Measurements from ENCODE around the gene PIM3.

The PIM3 gene

GRCh38 chr22:50001388-50002231, 41.0 kb downstream of the PIM3 start:
- 84% methylated on average over 15 to 16 of the region's 16 CpGs for WGBS, 2 experiments (ENCODE audit: insufficient coverage in 2 of 2)
- Histone ChIP-seq H3K4me1 (ENCODE audit: control insufficient read depth, insufficient read depth, low read length, poor library complexity, severe bottlenecking) (no peaks in the 10 kb centered on the region), H3K27ac (ENCODE audit: low read depth, low read length, severe bottlenecking) (no peak overlapping the region), H3K36me3 (ENCODE audit: control insufficient read depth, insufficient read depth, low read length) (no peaks in the 10 kb centered on the region), H3K4me3 (ENCODE audit: extremely low read depth, insufficient read depth, low read length, poor library complexity, severe bottlenecking) (no peak overlapping the region), H3K9me3 (ENCODE audit: control insufficient read depth, low read length) (no peaks in the 10 kb centered on the region)

DNA sequence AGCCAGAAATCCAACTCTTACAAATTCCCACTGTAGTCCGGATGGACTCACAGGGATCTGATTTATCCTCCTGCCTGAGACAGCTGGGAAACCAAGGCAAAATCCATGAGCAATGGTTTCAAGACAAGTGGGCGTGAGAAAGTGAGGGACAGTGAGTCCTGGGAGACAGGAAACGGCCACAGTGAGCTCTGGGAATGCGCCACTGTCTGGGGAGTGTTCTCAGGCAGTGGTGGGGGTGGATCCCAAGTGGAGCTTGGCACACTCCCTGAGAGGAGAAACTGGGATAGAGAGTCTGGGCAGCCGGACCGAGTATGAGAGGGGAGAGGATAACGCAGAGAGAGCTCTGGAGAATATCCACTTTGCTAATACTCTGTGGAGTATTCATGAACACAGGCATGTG, 42.2 kb downstream of the PIM3 start:
- Histone ChIP-seq H3K9me3 (ENCODE audit: control insufficient read depth, low read length) (no peaks in the 10 kb centered on the region), H3K36me3 (ENCODE audit: control insufficient read depth, insufficient read depth, low read length) (no peaks in the 10 kb centered on the region), H3K4me1 (ENCODE audit: control insufficient read depth, insufficient read depth, low read length, poor library complexity, severe bottlenecking) (no peaks in the 10 kb centered on the region), H3K4me3 (ENCODE audit: extremely low read depth, insufficient read depth, low read length, poor library complexity, severe bottlenecking) (no peak overlapping the region), H3K27ac (ENCODE audit: low read depth, low read length, severe bottlenecking) (no peak overlapping the region)
- 74 to 76% methylated on average over 7 of the region's 7 CpGs for WGBS, 2 experiments (ENCODE audit: insufficient coverage in 2 of 2)

- WGBS, 2 experiments (ENCODE audit: insufficient coverage in 2 of 2), result 67 to 71% methylated on average over 3 to 4 of the region's 4 CpGs
- Histone ChIP-seq H3K27ac (ENCODE audit: low read depth, low read length, severe bottlenecking) (no peak overlapping the region), H3K4me3 (ENCODE audit: extremely low read depth, insufficient read depth, low read length, poor library complexity, severe bottlenecking) (no peak overlapping the region), H3K36me3 (ENCODE audit: control insufficient read depth, insufficient read depth, low read length) (no peaks in the 10 kb centered on the region), H3K9me3 (ENCODE audit: control insufficient read depth, low read length) (no peaks in the 10 kb centered on the region), H3K4me1 (ENCODE audit: control insufficient read depth, insufficient read depth, low read length, poor library complexity, severe bottlenecking) (no peaks in the 10 kb centered on the region)
Measured at GRCh38 chr22:50004918-50005317, 44.3 kb downstream of the PIM3 start.

DNA sequence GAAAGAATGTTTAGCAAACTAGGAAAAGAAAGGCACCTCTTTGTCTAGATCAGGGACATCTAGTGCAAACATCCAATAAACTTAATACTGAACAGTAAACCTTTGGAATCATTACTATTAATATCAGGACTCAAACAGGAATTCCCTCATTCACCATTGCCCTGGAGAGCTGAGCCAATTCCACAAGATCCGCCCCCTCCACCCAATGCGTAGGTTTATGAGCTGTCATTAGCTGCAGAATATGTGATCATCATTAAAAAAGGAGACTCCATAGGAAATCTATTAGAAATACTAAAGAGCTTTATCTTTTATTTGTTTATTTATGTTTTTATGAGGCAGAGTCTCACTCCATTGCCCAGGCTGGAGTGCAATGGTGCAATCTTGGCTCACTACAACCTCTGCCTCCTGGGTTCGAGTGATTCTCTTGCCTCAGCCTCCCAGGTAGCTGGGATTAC, 46.5 kb downstream of the PIM3 start:
- Histone ChIP-seq H3K36me3 (ENCODE audit: control insufficient read depth, insufficient read depth, low read length) (no peaks in the 10 kb centered on the region), H3K9me3 (ENCODE audit: control insufficient read depth, low read length) (no peaks in the 10 kb centered on the region), H3K4me1 (ENCODE audit: control insufficient read depth, insufficient read depth, low read length, poor library complexity, severe bottlenecking) (peaks cover 5% of the 10 kb centered on the region), H3K4me3 (ENCODE audit: extremely low read depth, insufficient read depth, low read length, poor library complexity, severe bottlenecking) (no peak overlapping the region), H3K27ac (ENCODE audit: low read depth, low read length, severe bottlenecking) (no peak overlapping the region)
- 87% methylated on average over 3 of the region's 3 CpGs; no CpG with 5 or more reads in 1 of the 2 experiments for WGBS, 2 experiments (ENCODE audit: insufficient coverage in 2 of 2)

GRCh38 chr22:50008151-50009040, 47.8 kb downstream of the PIM3 start:
- Histone ChIP-seq H3K36me3 (ENCODE audit: control insufficient read depth, insufficient read depth, low read length) (no peaks in the 10 kb centered on the region), H3K4me3 (ENCODE audit: extremely low read depth, insufficient read depth, low read length, poor library complexity, severe bottlenecking) (no peak overlapping the region), H3K9me3 (ENCODE audit: control insufficient read depth, low read length) (no peaks in the 10 kb centered on the region), H3K4me1 (ENCODE audit: control insufficient read depth, insufficient read depth, low read length, poor library complexity, severe bottlenecking) (peaks cover 9% of the 10 kb centered on the region), H3K27ac (ENCODE audit: low read depth, low read length, severe bottlenecking) (no peak overlapping the region)
- 82 to 84% methylated on average over 18 to 20 of the region's 24 CpGs for WGBS, 2 experiments (ENCODE audit: insufficient coverage in 2 of 2)

GRCh38 chr22:50009251-50009650, 48.7 kb downstream of the PIM3 start:
- 88 to 96% methylated on average over 9 to 10 of the region's 16 CpGs for WGBS, 2 experiments (ENCODE audit: insufficient coverage in 2 of 2)
- Histone ChIP-seq H3K4me1 (ENCODE audit: control insufficient read depth, insufficient read depth, low read length, poor library complexity, severe bottlenecking) (peaks cover 9% of the 10 kb centered on the region), H3K36me3 (ENCODE audit: control insufficient read depth, insufficient read depth, low read length) (no peaks in the 10 kb centered on the region), H3K27ac (ENCODE audit: low read depth, low read length, severe bottlenecking) (no peak overlapping the region), H3K9me3 (ENCODE audit: control insufficient read depth, low read length) (no peaks in the 10 kb centered on the region), H3K4me3 (ENCODE audit: extremely low read depth, insufficient read depth, low read length, poor library complexity, severe bottlenecking) (no peak overlapping the region)

- no peaks in the 10 kb centered on the region for H3K9me3 ChIP-seq (ENCODE audit: control insufficient read depth, low read length)
- peaks cover 9% of the 10 kb centered on the region for H3K4me1 ChIP-seq (ENCODE audit: control insufficient read depth, insufficient read depth, low read length, poor library complexity, severe bottlenecking)
- 81 to 84% methylated on average over 34 to 42 of the region's 46 CpGs for WGBS, 2 experiments (ENCODE audit: insufficient coverage in 2 of 2)
- H3K4me3 ChIP-seq (ENCODE audit: extremely low read depth, insufficient read depth, low read length, poor library complexity, severe bottlenecking), result no peak overlapping the region
- H3K27ac ChIP-seq (ENCODE audit: low read depth, low read length, severe bottlenecking), result no peak overlapping the region
- H3K36me3 ChIP-seq (ENCODE audit: control insufficient read depth, insufficient read depth, low read length), result no peaks in the 10 kb centered on the region
Measured at GRCh38 chr22:50009765-50010675, 49.4 kb downstream of the PIM3 start.

DNA sequence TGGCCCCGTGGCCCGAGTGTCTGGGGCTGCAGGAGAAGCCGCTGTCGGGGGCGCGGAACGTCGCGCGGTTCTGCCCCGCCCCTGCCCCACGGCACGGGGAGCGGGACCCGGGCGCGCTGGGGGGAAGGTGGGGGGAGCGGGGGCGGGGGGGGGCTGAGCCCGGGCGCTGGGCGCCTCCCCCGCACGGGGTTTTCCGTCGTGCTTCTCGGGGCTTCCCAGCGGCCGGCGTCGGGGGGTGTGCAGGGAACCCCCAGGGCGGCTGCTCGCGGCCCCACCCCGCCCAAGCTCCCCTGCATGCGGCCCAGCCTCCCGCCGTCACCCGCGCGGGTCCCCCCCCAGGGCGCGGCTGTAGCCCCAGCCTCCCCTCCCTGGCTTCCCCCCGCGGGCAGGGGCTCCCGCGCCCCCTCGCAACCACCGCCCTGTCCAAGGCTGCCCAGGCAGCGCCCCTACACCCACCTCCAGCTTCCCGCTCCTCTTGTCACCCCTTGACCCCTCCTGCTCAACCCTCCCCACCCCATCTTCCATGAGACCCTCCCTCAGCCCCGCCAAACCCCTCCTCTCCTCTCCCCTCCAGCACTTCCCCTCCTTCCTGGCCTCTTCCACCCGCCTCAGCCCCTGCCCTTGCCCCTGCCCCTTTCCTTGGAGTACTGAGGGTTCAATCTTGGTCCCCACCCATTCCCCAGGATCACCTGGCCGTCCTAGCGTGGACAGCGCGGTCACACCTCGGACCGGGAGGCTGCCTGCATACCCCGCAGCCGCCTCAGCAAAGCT, 50.3 kb downstream of the PIM3 start:
- no peak overlapping the region for H3K4me3 ChIP-seq (ENCODE audit: extremely low read depth, insufficient read depth, low read length, poor library complexity, severe bottlenecking)
- 12 to 13% methylated on average over 15 to 27 of the region's 61 CpGs for WGBS, 2 experiments (ENCODE audit: insufficient coverage in 2 of 2)

DNA sequence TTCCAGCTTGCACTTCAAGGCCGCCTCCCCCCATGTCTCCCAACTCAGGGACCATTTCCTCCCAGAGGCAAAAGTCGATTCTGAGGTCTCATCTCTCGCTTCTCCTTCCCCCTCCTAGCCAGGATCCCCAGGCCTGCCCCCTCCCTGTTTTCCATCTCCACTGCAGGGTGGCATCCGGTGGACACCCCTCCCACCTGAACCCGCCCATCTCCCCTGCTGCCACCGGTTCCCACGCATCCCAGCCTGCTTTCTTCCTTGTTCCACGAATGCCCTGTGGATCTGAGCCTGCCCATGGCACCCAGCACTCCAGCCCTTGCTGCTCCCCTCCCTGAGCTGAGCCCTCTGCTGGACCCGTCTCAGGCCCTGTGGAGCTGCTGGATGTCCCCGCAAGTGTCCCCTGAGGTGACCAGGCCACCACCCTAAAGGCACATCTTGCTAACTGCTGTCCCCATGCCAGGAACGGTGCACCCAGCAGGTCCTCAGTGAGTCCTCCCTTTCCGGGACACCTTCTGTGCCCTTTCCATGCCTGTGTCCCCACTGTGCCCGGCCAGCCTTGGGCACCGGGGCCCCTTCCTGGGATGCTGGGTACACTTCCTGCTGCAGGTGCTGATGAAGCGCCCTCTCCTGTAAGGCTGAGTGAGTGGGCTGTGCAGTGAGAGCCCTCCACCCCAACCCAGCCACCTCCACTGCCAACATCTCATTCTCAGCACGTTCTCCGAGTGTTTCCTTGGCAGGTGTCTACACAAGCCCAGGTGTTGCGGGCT, 51.1 kb downstream of the PIM3 start:
- H3K27ac ChIP-seq (ENCODE audit: low read depth, low read length, severe bottlenecking), result no peak overlapping the region
- WGBS, 2 experiments (ENCODE audit: insufficient coverage in 2 of 2), result 55 to 68% methylated on average over 13 to 14 of the region's 18 CpGs
- H3K4me1 ChIP-seq (ENCODE audit: control insufficient read depth, insufficient read depth, low read length, poor library complexity, severe bottlenecking), result peaks cover 9% of the 10 kb centered on the region
- H3K36me3 ChIP-seq (ENCODE audit: control insufficient read depth, insufficient read depth, low read length), result no peaks in the 10 kb centered on the region
- no peaks in the 10 kb centered on the region for H3K9me3 ChIP-seq (ENCODE audit: control insufficient read depth, low read length)
- H3K4me3 ChIP-seq (ENCODE audit: extremely low read depth, insufficient read depth, low read length, poor library complexity, severe bottlenecking), result no peak overlapping the region

More for the DNA sequence above, 50.3 kb downstream of the PIM3 start:
- no peak overlapping the region for H3K27ac ChIP-seq (ENCODE audit: low read depth, low read length, severe bottlenecking)
- no peaks in the 10 kb centered on the region for H3K36me3 ChIP-seq (ENCODE audit: control insufficient read depth, insufficient read depth, low read length)
- H3K4me1 ChIP-seq (ENCODE audit: control insufficient read depth, insufficient read depth, low read length, poor library complexity, severe bottlenecking), result peaks cover 9% of the 10 kb centered on the region
- no peaks in the 10 kb centered on the region for H3K9me3 ChIP-seq (ENCODE audit: control insufficient read depth, low read length)
